NCI-H2196 (cell line): ENCODE results near the gene MEP1A.
"Not testable (repeated sequence)": the region's sequence is repeated elsewhere in the genome, so short reads cannot be mapped to it uniquely, and the experiment has no call there.

Experiments used
- DNase-seq: peaks from one replicate; lab custom pipeline; 2025; ENCODE audit not compliant: unreplicated experiment; lab: John Stamatoyannopoulos, UW

The MEP1A gene

GRCh38 chr6:46832816-46833215 lies 39.6 kb downstream of the MEP1A start:
- DNase-seq: no peak

DNA sequence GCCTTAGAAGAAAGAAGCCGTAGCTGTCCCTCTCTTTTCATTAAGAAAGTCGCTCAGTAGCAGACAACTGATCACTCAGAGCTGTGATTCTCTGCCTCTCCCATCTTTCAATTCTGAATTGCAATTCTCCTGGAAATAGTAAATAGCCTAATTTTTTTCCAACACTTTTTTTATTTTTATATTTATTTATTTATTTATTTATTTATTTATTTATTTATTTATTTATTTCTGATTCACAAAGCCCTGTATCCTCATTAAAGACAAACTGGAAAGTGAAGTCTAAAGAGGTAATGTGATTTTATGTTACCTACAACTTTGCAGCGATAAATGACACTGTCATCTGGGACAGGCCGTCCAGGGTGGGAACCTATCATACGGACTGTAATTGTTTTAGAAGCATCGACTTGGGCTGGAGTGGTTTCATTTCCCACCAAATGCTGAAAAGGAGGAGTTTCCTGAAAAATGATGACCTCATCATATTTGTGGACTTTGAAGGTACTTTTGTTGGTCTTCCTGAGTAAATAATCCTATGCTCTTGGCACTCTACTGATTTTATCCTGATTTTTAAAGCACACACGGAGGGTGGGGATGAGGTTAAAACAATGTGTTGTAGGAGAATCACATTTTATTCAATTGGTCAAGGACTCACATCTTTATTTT lies 41.2 kb downstream of the MEP1A start:
- not testable (repeated sequence) for DNase-seq

- not testable (repeated sequence) for DNase-seq
These were observed 41.8 kb downstream of the MEP1A start for GRCh38 chr6:46834991-46835390.

DNA sequence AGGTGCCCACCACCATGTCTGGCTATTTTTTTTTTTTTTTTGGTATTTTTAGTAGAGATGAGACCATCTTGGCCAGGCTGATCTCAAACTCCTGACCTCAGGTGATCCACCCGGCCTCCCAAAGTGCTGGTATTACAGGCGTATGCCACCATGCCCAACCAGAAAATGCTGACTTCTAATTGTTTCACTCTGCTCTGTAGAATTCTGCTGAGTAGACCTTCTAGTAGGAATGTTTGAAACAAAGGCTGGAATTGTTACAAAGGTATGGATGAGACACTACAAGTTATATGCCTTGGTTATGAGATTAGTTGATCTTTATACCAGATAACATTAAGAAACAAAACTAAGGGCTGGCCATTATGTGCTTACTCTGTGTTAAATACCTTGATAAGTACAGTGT lies 44.8 kb downstream of the MEP1A start:
- DNase-seq: no peak

- not testable (repeated sequence) for DNase-seq
These were observed 49.2 kb downstream of the MEP1A start for GRCh38 chr6:46842252-46842846.

DNA sequence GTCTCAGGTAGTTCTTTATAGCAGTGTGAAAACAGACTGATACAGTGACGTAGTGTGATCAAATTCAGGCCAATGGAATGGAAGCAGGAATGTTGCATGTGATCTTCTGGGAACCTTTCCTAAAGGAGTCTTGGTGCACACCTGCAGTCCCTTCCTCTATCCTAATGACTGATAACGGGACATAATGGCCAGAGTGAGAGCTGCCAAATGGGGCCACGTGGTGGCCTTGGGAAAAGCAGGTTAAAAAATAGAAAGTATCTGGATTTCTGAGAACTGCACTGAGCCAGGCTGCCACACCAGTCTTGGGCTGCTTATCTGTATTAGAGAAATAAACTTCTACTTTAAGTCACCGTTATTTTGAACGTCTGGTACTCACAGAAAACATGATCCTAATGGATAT lies 51.9 kb downstream of the MEP1A start:
- DNase-seq: no peak

GRCh38 chr6:46848684-46849360 lies 55.6 kb downstream of the MEP1A start:
- peak; percentile 78 for DNase-seq

DNA sequence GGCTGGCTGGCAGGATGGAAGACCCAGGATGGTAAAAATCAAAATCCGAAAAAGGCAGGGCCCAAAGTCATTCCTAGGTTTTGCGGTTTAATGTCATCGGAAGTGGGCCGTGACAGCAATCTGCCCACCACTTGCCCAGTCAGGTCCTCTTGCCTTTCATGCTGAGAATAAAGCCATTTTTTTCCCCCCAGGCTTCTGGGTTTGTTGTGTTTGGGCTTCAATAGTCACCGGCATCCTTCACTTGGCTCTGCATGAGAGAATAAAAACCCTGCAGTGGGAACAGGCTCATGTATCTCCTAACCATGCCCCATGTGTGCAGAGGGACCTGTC lies 56.1 kb downstream of the MEP1A start:
- DNase-seq: no peak

- DNase-seq: no peak
These were observed 57.6 kb downstream of the MEP1A start for GRCh38 chr6:46850792-46851191.

GRCh38 chr6:46851576-46851975 lies 58.4 kb downstream of the MEP1A start:
- not testable (repeated sequence) for DNase-seq

DNA sequence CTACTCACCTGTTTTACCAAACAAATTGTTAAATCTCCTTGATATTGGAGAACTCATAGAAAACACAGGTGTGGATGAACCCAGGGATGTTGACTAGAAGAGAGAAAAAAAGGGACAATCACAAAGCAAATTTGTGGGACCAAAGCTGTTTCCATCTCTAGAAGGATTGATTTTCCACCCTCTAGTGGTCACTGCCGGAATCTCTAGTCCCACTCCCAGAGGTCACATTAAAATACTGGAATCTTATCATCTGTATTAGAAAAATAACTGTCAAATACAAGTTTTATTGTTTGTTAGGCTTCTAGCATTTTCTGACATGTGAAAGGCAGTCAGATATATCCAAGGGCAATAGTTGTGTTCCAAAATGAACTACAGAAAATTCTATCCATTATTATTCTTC lies 62.8 kb downstream of the MEP1A start:
- peak; percentile 23 for DNase-seq

- DNase-seq: no peak
These were observed 69.2 kb downstream of the MEP1A start for GRCh38 chr6:46862381-46862780.

GRCh38 chr6:46863791-46864190 lies 70.6 kb downstream of the MEP1A start:
- no peak for DNase-seq

DNA sequence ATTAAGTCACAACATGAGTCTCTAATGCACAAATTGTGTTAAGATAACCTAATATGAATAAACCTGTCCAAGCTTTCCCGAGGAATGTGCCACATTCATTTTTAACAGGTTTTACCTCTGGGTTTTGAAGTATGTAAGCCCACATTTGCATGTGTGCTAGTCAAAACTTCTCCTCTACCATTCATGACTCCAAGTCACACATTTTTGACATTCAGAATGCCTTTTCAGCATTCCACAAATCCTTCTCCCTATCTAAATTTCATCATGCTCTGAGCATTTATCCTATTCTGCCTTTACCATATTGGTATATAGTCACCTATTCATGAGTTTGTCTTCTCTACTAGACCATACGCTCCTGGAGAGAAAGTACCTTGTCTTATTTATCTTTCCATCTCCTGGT lies 72.0 kb downstream of the MEP1A start:
- DNase-seq: no peak

GRCh38 chr6:46867411-46867810 lies 74.2 kb downstream of the MEP1A start:
- no peak for DNase-seq

DNA sequence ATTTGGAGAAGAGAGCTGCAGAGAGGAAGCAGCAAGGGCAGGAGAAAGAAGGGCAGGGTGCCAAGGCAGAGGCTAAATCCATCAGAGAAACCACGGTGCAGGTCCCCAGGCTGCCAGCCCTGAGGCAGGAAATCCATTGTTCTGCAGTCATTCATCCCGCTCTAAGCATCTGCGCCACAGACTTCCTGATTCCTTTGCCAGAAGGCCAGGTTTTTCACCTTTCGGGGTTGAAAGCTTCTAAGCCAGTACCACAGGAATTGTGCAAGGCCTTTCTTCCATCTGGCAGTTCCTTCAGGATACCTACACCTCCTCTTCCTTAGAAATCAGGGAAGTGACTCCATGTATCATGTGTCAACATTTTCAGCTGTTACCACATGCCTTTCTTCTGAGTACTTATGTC lies 82.9 kb downstream of the MEP1A start:
- peak; percentile 83 for DNase-seq

DNA sequence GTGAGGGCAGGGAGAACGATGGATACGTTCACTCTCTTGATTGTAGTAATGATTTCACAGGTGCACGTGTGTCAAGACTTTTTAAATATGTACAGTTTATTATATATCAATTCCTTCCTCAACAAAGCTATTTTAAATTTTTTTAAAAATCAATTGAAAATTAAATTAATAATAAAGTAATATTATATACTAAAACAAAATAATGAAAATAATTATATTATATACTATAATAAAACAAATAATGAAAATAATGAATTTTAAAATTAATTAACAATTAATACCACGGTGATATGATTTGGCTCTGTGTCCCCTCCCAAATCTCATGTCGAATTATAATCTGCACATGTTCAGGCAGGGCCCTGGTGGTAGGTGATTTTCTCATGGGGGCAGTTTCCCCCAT lies 85.8 kb downstream of the MEP1A start:
- no peak for DNase-seq

GRCh38 chr6:46882645-46883044 lies 89.5 kb downstream of the MEP1A start:
- DNase-seq: no peak

- DNase-seq: no peak
These were observed 94.8 kb downstream of the MEP1A start for GRCh38 chr6:46888031-46888430.

DNA sequence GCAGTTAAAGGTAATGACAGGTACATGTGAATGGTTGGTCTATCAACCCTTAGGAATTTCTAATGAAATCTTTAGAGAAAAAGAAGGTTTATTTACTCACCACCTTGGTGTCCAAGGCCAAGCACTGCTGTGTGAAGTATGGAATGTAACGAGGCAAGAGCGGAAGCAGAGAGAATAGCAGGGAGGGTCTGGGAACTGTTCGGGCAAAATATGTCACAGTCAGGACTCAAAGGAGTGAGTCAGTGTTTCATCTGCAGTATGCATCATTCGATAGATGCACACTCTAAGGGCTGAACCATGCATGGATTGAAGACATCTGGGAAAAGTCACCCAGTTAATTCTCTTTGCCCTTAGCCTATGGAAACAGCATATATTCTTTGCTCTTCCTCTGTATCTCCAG lies 95.4 kb downstream of the MEP1A start:
- no peak for DNase-seq
